Esophagus mucosa (tissue), 1 donor: ENCODE measurements around the gene ZBTB2. TPM values are rescaled to one million over a fixed set of nuclear protein-coding genes. Genes with fewer than 3 reads are reported as not detected.
"Not testable (repeated sequence)": the region's sequence is repeated elsewhere in the genome, so short reads cannot be mapped to it uniquely, and the experiment has no call there.

Source experiments
- ATAC-seq: fragments of 200-7000 bp; cut with Tn5 transposase; one replicate; pipeline ENCODE4 v1.9.1; 2020
- total RNA-seq: library from RNA; stranded (reverse); gene quantifications from one replicate; pipeline ENCODE4 v1.2.4, GENCODE V29; 2023
- donor health status: DM: yes; HTN: yes; CAD: no.

Gene ZBTB2
- total RNA-seq, 1 donor from 2014 or later: 5.3 TPM

DNA sequence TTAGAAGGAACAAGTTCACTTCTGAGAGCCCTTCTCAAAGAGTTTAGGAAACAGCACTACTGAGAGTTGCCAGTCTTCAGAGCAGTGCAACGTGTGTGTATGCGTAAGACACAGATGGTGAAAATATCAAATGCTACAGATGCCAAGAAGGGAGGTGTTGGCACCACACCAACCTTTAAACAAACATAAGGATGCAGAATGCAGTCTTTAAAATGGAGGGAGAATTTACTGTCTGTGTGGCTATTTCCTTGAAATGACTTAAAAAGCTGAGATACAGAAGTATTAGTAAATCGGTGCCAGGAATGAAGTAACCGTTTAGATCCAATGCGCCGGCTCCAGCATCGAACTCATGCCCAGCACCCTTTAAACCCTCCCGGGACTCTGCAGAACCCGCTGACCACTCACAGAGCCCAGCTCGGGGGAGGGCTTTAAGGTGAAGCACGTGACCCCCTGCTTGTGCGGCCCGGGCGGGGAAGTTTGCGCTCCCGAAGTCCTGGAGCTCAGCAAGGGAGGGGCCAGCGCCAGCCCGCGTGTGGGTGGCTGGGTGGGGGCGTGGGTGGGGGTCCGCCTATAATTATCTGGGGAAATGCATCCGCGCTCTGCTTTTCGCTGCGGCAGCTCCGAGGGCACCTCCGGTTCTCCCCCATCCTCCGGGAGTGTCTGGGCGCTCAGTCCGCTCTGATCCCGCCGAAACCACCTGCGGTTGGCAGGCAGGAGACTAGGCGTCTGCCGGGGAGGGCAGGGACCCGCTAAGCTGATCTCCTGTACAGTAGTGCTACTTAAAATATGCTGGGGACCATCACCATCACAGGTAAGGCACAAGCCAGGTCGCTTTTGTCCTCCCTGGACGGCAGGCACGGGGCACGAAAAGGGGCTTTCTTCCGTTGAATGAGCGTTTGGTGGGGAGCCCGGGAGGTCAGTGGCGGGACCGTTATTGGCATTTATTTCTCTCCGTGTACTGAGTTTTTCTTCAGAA is 66.0 kb downstream of the ZBTB2 start:
- peak; percentile 53 for ATAC-seq

DNA sequence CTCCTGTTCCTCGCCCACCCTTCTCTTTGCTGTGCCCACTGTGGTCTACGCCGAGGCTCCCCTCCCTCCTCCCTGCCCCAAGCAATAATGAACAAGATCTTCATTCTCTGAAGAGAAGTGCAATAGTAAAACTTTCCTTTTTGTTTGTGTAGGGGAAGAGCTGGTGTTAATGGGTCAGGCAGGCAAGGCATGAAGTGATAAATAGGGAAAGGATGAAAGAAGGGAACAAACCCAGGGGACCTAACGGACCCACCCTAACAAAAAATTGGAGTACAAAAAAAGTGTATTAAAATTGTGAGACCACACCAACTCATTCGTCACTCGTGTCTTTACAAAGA is 66.9 kb downstream of the ZBTB2 start:
- ATAC-seq: no peak

DNA sequence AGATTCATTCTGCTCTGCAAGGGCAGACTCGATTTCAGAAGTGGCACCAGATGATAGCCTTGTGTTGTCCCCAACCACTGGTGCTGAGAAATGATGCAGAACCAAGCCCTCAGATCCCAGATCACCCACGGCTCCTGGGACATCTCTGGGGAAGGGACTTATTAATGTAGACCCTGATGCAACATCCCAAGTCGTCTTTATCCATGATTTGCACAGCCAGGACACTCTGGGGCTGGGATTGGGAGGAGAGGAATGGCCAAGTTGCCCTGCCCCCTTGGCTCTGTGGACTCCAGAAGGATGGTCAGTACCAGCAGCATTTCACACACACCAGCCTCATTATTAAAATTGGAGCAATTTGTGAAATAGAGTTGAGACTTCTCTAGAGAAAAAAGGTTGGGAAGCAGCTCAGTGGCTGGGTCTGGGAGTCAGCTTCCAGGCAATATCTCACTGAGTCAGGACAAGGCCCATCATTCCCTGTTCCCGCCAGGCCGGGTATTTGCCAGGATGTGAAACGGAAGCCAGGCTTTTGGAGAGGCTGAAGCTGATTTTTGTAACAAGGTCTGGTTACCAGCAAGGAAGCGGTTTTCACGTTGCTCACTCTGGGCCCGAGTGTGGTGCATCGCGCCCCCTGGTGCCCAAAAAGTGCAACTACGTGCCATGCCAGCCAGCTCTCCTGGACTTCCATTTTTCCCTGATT is 67.4 kb downstream of the ZBTB2 start:
- ATAC-seq: peak; percentile 88

DNA sequence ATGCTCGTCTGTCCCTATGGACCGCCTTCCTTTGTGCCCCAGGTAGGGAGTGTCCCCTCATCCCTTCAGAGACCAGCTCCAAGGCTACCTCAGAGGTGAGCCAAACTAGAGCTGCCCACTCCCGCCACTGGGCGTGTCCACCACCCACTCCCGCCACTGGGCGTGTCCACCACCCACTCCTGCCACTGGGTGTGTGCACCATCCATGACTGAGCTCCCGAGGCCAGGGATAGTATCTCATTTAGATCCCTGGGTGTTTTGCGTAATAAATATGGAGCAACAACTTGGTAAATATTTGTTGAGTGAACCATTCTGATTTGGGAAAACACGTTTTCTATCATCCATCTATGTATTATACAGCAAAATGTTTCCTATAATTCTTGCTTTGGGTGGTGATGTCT is 68.8 kb downstream of the ZBTB2 start:
- ATAC-seq: peak; percentile 45

DNA sequence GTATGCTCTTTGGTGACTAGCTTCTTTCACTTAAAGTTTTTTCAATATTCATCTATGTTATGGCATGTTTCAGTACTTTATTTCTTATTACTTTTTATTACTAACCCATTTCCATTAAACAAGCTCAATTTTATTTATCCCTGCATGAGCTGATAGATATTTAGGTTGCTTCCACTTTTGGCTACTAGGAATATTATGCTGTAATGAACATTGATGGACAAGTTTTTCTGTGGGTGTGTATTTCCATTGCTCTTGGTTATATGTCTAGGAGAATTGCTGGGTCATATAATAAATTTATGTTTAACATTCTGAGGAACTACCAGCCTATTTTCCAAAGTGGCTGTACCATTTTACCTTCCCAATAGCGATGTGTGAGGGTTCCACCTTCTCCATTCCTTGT is 69.9 kb downstream of the ZBTB2 start:
- ATAC-seq: no peak

DNA sequence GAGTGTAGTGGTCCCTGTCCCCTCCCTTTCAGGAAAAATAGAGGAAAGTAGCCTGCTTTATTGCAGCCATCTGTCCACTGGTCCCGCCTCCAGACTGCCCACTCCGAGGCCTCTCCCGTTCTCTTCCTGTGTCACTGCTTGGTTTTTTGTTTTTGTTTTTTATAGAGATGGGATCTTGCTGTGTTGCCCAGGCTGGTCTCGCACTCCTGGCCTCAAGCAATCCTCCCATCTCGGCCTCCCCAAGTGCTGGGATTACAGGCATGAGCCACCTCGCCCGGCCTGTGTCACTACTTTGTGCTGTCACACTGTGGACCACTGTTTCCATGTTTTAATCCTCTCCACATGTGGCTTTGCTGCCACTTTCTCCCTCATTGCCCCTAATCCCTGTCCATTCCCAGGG is 71.2 kb downstream of the ZBTB2 start:
- no peak for ATAC-seq

DNA sequence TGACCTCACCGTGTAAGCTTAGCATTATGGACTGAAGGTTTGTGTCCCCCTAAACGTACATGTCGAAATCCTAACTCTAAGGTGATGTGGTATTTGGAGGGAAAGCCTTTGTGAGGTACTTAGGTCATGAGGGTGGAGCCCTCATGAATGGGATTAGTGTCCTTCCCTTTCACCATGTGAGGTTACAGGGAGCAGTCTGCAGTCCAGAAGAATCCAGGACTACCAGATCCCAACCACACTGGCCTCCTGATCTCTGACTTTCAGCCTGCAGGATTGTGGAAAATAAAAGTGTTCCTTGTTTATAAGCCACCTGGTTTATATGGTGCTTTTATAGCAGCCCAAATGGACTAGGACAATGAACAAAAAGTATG is 73.4 kb downstream of the ZBTB2 start:
- ATAC-seq: no peak

DNA sequence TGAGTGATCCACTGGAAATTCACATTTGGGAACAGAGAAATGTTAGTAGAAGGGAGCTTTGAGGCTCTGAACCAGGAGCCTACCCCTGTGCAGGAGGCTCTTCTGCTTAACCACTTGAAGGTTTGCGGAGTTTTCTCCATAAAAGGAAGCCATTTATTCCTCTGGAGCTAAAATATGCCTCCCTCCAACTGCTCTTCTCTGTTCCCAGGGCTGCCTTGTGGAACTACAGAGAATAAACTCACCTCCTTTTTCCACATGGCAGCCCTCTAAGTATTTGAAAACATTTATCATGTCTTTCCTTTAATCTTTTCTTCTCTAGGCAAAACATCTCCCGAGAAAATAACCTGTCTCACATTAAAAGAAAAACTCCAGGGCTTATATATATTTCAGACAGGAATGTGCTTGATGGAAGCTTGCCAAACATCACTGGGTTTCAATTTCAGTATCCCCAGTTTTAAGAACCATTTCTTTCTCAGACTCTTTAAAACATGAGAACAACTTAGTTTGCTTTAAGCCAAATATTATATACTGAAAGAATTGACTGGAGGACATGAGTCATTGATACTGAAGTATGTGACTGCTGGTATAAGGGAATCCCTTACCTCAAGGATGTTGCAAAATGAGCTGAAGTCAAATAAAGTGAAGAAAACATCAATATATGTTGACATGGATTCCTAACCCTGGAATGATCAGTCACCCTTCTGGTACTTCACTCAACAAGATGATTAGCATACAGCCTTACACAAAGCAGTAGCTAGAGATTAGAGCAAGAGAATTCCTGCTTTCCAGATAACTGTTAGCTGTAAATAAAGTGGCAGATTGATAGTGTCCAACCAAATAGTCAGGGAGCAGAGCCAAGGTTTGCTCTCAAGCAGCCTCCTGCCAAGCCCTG is 74.0 kb downstream of the ZBTB2 start:
- no peak for ATAC-seq

DNA sequence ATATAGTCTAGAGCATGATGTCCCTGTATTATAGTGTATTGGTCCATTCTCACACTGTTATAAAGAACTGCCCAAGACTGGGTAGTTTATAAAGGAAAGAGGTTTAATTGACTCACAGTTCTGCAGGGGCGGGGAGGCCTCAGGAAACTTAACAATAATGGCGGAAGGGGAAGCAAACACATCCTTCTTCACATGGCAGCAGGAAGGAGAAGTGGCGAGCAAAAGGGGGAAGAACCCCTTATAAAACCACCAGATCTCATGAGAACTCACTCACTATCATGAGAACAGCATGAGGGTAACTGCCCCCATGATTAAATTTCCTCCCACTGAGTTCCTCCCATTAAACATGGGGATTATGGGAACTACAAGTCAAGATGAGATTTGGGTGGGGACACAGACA is 75.7 kb downstream of the ZBTB2 start:
- ATAC-seq: not testable (repeated sequence)

Other genes starting within 250 kb of the ZBTB2 start
- gene AKAP12, start 151.6 kb downstream of the ZBTB2 start, total RNA-seq: 1.8 TPM
- 14.2 TPM for gene RMND1, start 60.6 kb upstream of the ZBTB2 start, total RNA-seq
- gene CCDC170, start 102.5 kb upstream of the ZBTB2 start, total RNA-seq: 0.04 TPM